ENCODE measurements around the gene RAET1G.

DNA sequence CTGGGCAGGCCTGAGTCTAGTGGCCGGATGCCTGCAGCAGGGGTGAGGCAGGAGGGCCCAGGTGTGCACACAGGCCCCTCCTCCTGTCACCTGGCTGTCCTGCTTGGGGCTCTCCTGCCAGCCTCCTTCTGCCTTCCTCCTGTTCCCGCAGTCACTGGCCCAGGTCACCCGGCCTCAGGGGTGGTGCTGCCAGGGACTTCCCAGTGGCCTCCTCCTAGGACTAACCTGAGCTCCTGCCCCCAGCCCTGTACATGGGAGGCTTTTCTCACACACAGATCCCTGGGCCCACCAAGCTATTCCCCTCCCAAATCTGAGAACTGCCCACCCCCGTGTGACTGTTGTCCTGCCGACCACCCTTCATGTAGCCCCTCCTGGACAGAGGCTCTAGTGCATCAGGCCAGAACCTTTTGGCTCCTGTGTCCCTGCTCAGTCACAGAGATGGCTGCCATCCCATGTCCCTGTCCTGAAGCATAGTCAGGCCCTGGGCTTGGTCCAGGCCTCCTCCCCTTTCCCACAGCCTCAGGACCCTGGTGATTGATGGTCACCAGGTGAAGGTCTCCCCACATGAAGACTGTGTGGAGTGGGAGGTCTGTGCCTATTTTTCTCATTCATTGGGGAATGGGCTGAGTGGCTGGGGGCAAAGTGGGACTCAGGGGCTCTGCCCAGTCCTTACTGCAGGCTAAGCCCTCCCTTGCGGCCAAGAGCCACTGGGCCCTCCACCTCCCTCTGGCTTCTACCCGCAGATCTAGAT lies 39.7 kb upstream of the RAET1G start:
- no peak for TF ChIP-seq POLR2AphosphoS5 (IDR thresholded peaks at IDR 0.05)
- no peak for TF ChIP-seq CTCF (IDR thresholded peaks at IDR 0.05)
